ENCODE measurements around the gene UNC13B. TPM values are rescaled to one million over a fixed set of nuclear protein-coding genes. Genes with fewer than 3 reads are reported as not detected.

Gene UNC13B
- total and polyA plus RNA-seq, 2 of the 13 experiments (the other 11 are each of a cell fraction or from before 2014, with no cell fraction given): 14.0 to 18.3 TPM

- FAIRE-seq (no peak), ATAC-seq (no peak), DNase-seq (ENCODE audit: low spot score) (no peak)
- intact Hi-C loops (cut with micrococcal nuclease; ENCODE audit: unreplicated experiment): loop anchor here (10.0 kb wide), 1 partner anchor 86 kb away; no protein-coding TSS in a partner anchor
- H3K4me3 ChIP-seq (replicated peaks in 1 of 3; ENCODE audit: insufficient read depth in 1 of 3, low read depth in 2 of 3, low read length in 3 of 3): no peak overlapping the region
- no peaks in the 10 kb centered on the region for H4K20me1 ChIP-seq (ENCODE audit: insufficient read depth, low read length)
- no peak for TF ChIP-seq KLF13 (CRISPR knock-in tag; IDR thresholded peaks at IDR 0.05)
- no peak for TF ChIP-seq ZNF570 (CRISPR knock-in tag; IDR thresholded peaks at IDR 0.05; ENCODE audit: borderline replicate concordance)
- no peak for TF ChIP-seq THYN1 (CRISPR knock-in tag; IDR thresholded peaks at IDR 0.05; ENCODE audit: borderline replicate concordance, low read depth)
- TF ChIP-seq, protein P1, sequence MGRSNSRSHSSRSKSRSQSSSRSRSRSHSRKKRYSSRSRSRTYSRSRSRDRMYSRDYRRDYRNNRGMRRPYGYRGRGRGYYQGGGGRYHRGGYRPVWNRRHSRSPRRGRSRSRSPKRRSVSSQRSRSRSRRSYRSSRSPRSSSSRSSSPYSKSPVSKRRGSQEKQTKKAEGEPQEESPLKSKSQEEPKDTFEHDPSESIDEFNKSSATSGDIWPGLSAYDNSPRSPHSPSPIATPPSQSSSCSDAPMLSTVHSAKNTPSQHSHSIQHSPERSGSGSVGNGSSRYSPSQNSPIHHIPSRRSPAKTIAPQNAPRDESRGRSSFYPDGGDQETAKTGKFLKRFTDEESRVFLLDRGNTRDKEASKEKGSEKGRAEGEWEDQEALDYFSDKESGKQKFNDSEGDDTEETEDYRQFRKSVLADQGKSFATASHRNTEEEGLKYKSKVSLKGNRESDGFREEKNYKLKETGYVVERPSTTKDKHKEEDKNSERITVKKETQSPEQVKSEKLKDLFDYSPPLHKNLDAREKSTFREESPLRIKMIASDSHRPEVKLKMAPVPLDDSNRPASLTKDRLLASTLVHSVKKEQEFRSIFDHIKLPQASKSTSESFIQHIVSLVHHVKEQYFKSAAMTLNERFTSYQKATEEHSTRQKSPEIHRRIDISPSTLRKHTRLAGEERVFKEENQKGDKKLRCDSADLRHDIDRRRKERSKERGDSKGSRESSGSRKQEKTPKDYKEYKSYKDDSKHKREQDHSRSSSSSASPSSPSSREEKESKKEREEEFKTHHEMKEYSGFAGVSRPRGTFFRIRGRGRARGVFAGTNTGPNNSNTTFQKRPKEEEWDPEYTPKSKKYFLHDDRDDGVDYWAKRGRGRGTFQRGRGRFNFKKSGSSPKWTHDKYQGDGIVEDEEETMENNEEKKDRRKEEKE (IDR thresholded peaks at IDR 0.05): no peak
- no peak for TF ChIP-seq SCMH1 (CRISPR knock-in tag; IDR thresholded peaks at IDR 0.05; ENCODE audit: borderline replicate concordance)
- peak; percentile 64; the same call in 1 of the 2 replicates for TF ChIP-seq ZNF121 (CRISPR knock-in tag; IDR thresholded peaks at IDR 0.05)
- TF ChIP-seq ARID2 (CRISPR knock-in tag; IDR thresholded peaks at IDR 0.05; ENCODE audit: borderline replicate concordance): no peak
- H3K79me2 ChIP-seq (ENCODE audit: insufficient read depth, low read length): peaks cover 8% of the 10 kb centered on the region
- no peak overlapping the region for H3K9ac ChIP-seq (ENCODE audit: insufficient read depth, low read depth, low read length)
- CTCF ChIA-PET (ENCODE audit: low intra/inter-chr PET ratio, low total read pairs): no interaction called here
- no peaks in the 10 kb centered on the region for H3K9me3 ChIP-seq (ENCODE audit: low read length)
- no peak overlapping the region for H3K4me2 ChIP-seq (ENCODE audit: low read depth, low read length)
- WGBS (ENCODE audit: low lambda C conversion rate): 91% methylated on average over 6 of the region's 6 CpGs
- H3K27ac ChIP-seq (ENCODE audit: extremely low read length, insufficient read depth, low read length): no peak overlapping the region
- H2AFZ ChIP-seq (ENCODE audit: low read length): no peak overlapping the region
- no TSS peak for BruUV-seq (replicated peaks)
- in situ Hi-C loops (cut with HindIII; ENCODE audit: extremely low pct_ligation_motif_present, low pct_unique_long_range_greater_than_20kb): no loop called here
- H3K36me3 ChIP-seq (replicated peaks in 1 of 2; ENCODE audit: control insufficient read depth in 1 of 2, insufficient read depth in 2 of 2, low read length in 2 of 2): no peaks in the 10 kb centered on the region
- POLR2A ChIA-PET: interaction anchor here (0.5 kb wide), 1 partner anchor 42 kb away, joined by 3 read pairs; no protein-coding TSS in a partner anchor
- no peaks in the 10 kb centered on the region for H3K27me3 ChIP-seq (ENCODE audit: control insufficient read depth in 1 of 2, insufficient read depth in 2 of 2, low read length in 2 of 2)
- peaks cover 25% of the 10 kb centered on the region for H3K4me1 ChIP-seq (ENCODE audit: insufficient read depth, low read length)
Observed at GRCh38 chr9:35168963-35169362, 7.2 kb downstream of the UNC13B start.
